ENCODE measurements around the gene LRFN2. TPM values are rescaled to one million over a fixed set of nuclear protein-coding genes. Genes with fewer than 3 reads are reported as not detected.

The LRFN2 gene
- total and polyA plus RNA-seq, 2 of the 8 experiments (the other 6 are each of a cell fraction or from before 2014, with no cell fraction given): 2.3 TPM

DNA sequence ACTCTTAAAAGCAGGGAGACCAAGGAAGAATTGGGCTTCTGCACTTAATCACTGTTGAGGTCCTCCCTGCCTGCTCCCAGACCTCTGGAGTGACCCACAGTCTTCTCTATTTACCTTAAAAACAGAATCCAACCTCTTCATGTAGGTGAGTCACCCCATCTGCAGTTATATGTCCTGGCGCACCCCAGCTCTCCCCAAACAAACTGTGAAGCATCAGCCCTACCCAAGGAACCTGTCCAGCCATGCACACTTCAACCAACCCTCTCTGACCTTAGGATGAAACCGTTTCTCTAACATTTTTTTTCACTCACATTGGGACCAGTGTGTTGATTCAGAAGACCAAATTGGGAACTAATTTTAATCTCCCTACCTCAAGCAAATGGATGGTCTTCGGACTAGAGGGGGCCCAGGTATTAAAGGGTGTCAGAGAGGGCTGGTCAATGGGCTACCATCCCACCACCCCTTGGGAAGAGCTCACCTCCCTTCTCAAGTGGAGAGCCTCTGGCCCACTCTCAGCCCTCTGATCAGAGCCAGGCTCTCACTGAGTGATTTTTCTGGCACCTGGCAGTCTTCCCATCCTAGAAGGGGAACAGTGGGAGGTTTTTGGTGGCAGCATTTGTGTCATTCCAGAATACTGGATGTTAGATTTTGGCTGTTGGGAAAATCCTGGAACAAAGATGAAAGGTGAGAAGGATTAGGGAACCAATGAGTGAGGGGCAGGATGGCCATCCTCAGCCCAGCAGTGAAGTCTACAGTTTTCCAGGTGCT is 203.6 kb downstream of the LRFN2 start:
- POLR2A ChIA-PET (ENCODE audit: partially characterized antibody): interaction anchor here (0.8 kb wide), 1 partner anchor 11 kb away, joined by 3 read pairs; no protein-coding TSS in a partner anchor
- DNase-seq (ENCODE audit: low read depth in 1 of 2, low spot score in 2 of 2): no peak
- Histone ChIP-seq H4K91ac (replicated peaks; ENCODE audit: insufficient read length, low read length) (no peak overlapping the region), H3K9me3 (ENCODE audit: insufficient read depth in 2 of 2, low read depth in 1 of 2, low read length in 1 of 2) (no peaks in the 10 kb centered on the region), H4K20me1 (replicated peaks in 1 of 2; ENCODE audit: control insufficient read depth in 1 of 2, insufficient read depth in 2 of 2, low read length in 2 of 2) (no peaks in the 10 kb centered on the region), H3K27me3 (replicated peaks in 1 of 4; ENCODE audit: control insufficient read depth in 3 of 4, extremely low read depth in 1 of 4, insufficient read depth in 3 of 4, low read length in 3 of 4) (no peaks in the 10 kb centered on the region; a peak in 1 of 7 replicates), H2BK20ac (ENCODE audit: low read length) (no peak overlapping the region), H3K4me1 (replicated peaks in 1 of 4; ENCODE audit: control insufficient read depth in 3 of 4, insufficient read depth in 4 of 4, low read length in 3 of 4) (no peaks in the 10 kb centered on the region), H3K36me3 (ENCODE audit: control insufficient read depth in 2 of 4, insufficient read depth in 4 of 4, low read length in 3 of 4) (no peaks in the 10 kb centered on the region), H2AFZ (ENCODE audit: low read length) (no peak overlapping the region), H3K4me3 (ENCODE audit: extremely low read depth in 1 of 4, insufficient read depth in 2 of 4, low read depth in 3 of 4, low read length in 4 of 4) (no peak overlapping the region), H3K9ac (replicated peaks in 1 of 4; ENCODE audit: extremely low read depth in 1 of 4, low read depth in 3 of 4, low read length in 3 of 4) (no peak overlapping the region), H3K23ac (ENCODE audit: insufficient read length) (no peak overlapping the region), H2BK120ac (replicated peaks; ENCODE audit: low read depth, low read length) (no peak overlapping the region), H3K23me2 (ENCODE audit: low read depth, low read length) (0 out of 2 replicates have a peak, but pooled peaks cover 1% of the 10 kb centered on the region), H3K18ac (ENCODE audit: extremely low read depth, low read length) (no peak overlapping the region), H3K4ac (replicated peaks; ENCODE audit: insufficient read length, low read depth, low read length) (no peak overlapping the region), H3K56ac (replicated peaks; ENCODE audit: insufficient read length, low read depth, low read length) (no peak overlapping the region), H3K79me1 (ENCODE audit: low read depth, low read length) (no peaks in the 10 kb centered on the region), H3K4me2 (ENCODE audit: insufficient read depth in 1 of 2, low read depth in 2 of 2, low read length in 2 of 2) (no peak overlapping the region), H2BK12ac (ENCODE audit: low read depth, low read length) (no peak overlapping the region), H4K5ac (ENCODE audit: insufficient read length, low read depth, low read length) (no peak overlapping the region), H3K79me2 (ENCODE audit: control insufficient read depth in 1 of 2, insufficient read depth in 2 of 2, low read length in 2 of 2) (no peaks in the 10 kb centered on the region), H3K27ac (ENCODE audit: low read depth, low read length) (no peak overlapping the region), H3K14ac (ENCODE audit: insufficient read length) (no peak overlapping the region), H2BK15ac (ENCODE audit: low read length) (no peak overlapping the region), H2AK5ac (ENCODE audit: low read depth, low read length) (no peak overlapping the region), H2BK5ac (ENCODE audit: low read depth, low read length) (no peak overlapping the region), H4K8ac (ENCODE audit: extremely low read depth, insufficient read depth, low read length) (no peak overlapping the region)
- TF ChIP-seq RAD21 (IDR thresholded peaks at IDR 0.05 in 1 of 2, conservative IDR thresholded peaks at IDR 0.05 in 1 of 2; ENCODE audit: low read depth in 2 of 2, low read length in 2 of 2): no peak
- CTCF ChIA-PET (ENCODE audit: partially characterized antibody): interaction anchor here (0.6 to 1.5 kb wide), 4 partner anchors 16 to 55 kb away, joined by 3 to 4 read pairs (median 3); no protein-coding TSS in a partner anchor
- no peak for FAIRE-seq
- WGBS, 2 experiments (ENCODE audit: extremely low coverage in 1 of 2, insufficient coverage in 1 of 2, insufficient read length in 1 of 2, insufficient replicate concordance in 2 of 2, low coverage in 1 of 2, low lambda C conversion rate in 2 of 2, missing lambda C conversion rate in 1 of 2): 87% methylated on average over 3 of the region's 3 CpGs; no CpG with 5 or more reads in 1 of the 2 experiments

Data from H1 (cell line).